Fibroblast of peridontal ligament (primary cell): ENCODE measurements around the gene PHF13.
"Not testable (repeated sequence)": the region's sequence is repeated elsewhere in the genome, so short reads cannot be mapped to it uniquely, and the experiment has no call there.

Source experiments
- DNase-seq: peaks from one replicate; pipeline ENCODE4 v3.0.0-alpha.2; 2010; ENCODE audit errors: extremely low read depth

The PHF13 gene

GRCh38 chr1:6660415-6661049, 47.0 kb downstream of the PHF13 start:
- no peak for DNase-seq

- not testable (repeated sequence) for DNase-seq
These were observed 48.9 kb downstream of the PHF13 start for GRCh38 chr1:6662468-6662867.

- DNase-seq: no peak
These were observed 53.2 kb downstream of the PHF13 start for GRCh38 chr1:6666696-6667095.

GRCh38 chr1:6667139-6667538, 53.6 kb downstream of the PHF13 start:
- DNase-seq: no peak

GRCh38 chr1:6668503-6668902, 55.0 kb downstream of the PHF13 start:
- no peak for DNase-seq

- DNase-seq: no peak
These were observed 59.0 kb downstream of the PHF13 start for GRCh38 chr1:6672558-6672957.
